ACC112 (cell line): ENCODE results near the gene TMPRSS11E.
"Not testable (repeated sequence)": the region's sequence is repeated elsewhere in the genome, so short reads cannot be mapped to it uniquely, and the experiment has no call there.

Source experiments
- H2AFZ ChIP-seq: fragments of 200-600 bp; sonication (generic); one replicate; pipeline ENCODE4 v1.6.0; 2017; ENCODE audit warnings: antibody characterized with exemption, low read length; ENCODE audit not compliant: unreplicated experiment
- H3K27ac ChIP-seq: fragments of 200-600 bp; sonication (generic); 2 replicates; pipeline ENCODE4 v1.5.1; 2014; ENCODE audit warnings: low read depth, mild to moderate bottlenecking, antibody characterized with exemption, low read length, moderate library complexity
- H3K27me3 ChIP-seq: fragments of 200-600 bp; sonication (generic); 2 replicates; pipeline ENCODE4 v1.6.1; 2014; ENCODE audit warnings: mild to moderate bottlenecking, antibody characterized with exemption, low read length, moderate library complexity, mixed read lengths; ENCODE audit not compliant: insufficient read depth
- H3K36me3 ChIP-seq: fragments of 200-600 bp; sonication (generic); 2 replicates; pipeline ENCODE4 v1.6.1; 2016; ENCODE audit warnings: mild to moderate bottlenecking, antibody characterized with exemption, low read length, moderate library complexity, mixed read lengths; ENCODE audit not compliant: insufficient read depth
- H3K4me1 ChIP-seq: fragments of 200-600 bp; sonication (generic); one replicate; pipeline ENCODE4 v1.6.1; 2016; ENCODE audit warnings: low read length, mixed read lengths; ENCODE audit not compliant: insufficient read depth, unreplicated experiment, control insufficient read depth
- H3K4me3 ChIP-seq: fragments of 200-600 bp; sonication (generic); 2 replicates; pipeline ENCODE4 v1.5.1; 2014; ENCODE audit warnings: mild to moderate bottlenecking, low read depth, low read length
- H3K79me2 ChIP-seq: fragments of 200-600 bp; sonication (generic); one replicate; pipeline ENCODE4 v1.6.0; 2016; ENCODE audit warnings: low read length; ENCODE audit not compliant: control insufficient read depth, unreplicated experiment, insufficient read depth

TMPRSS11E gene, protein sequence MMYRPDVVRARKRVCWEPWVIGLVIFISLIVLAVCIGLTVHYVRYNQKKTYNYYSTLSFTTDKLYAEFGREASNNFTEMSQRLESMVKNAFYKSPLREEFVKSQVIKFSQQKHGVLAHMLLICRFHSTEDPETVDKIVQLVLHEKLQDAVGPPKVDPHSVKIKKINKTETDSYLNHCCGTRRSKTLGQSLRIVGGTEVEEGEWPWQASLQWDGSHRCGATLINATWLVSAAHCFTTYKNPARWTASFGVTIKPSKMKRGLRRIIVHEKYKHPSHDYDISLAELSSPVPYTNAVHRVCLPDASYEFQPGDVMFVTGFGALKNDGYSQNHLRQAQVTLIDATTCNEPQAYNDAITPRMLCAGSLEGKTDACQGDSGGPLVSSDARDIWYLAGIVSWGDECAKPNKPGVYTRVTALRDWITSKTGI

DNA sequence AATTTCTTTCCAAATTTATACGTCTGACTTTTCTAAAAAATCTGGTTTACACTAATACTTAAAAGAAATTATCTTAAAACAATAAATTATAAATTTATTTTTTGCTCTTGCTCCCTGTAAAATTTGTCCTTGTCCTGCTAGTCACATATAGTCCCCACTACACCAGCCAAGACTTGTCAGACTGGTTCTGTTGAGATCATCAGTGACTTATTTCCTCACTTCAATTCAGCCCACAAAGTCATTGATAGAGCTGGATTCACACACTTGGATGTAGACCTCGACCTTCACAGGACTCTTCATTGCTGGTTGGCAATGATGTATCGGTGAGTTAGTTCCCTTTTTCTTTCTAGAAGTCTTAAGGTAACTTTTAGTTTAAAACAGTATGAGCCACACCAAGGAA is at the start of gene TMPRSS11E:
Gene TMPRSS11E (plus strand): TSS at position 263 of the 400 bp plus-strand sequence. CDS start 50 bp downstream, at position 313.
- Histone ChIP-seq H3K4me3 (no peak within 1 kb of the TSS), H3K79me2 (no peaks in the 10 kb centered on the region), H3K27me3 (peaks cover 11% of the 10 kb centered on the region; the same call in 1 of the 2 replicates), H3K36me3 (no peaks in the 10 kb centered on the region), H3K4me1 (no peaks in the 10 kb centered on the region), H3K27ac (no peak within 1 kb of the TSS), H2AFZ (no peak within 1 kb of the TSS)

GRCh38 chr4:68399306-68399705 is 48.0 kb upstream of the TMPRSS11E start:
- H3K36me3 ChIP-seq, result no peaks in the 10 kb centered on the region
- no peaks in the 10 kb centered on the region for H3K79me2 ChIP-seq
- H3K27me3 ChIP-seq, result peaks cover 16% of the 10 kb centered on the region; the same call in 1 of the 2 replicates
- no peak overlapping the region for H3K4me3 ChIP-seq
- H2AFZ ChIP-seq, result no peak overlapping the region
- no peak overlapping the region for H3K27ac ChIP-seq
- no peaks in the 10 kb centered on the region for H3K4me1 ChIP-seq

DNA sequence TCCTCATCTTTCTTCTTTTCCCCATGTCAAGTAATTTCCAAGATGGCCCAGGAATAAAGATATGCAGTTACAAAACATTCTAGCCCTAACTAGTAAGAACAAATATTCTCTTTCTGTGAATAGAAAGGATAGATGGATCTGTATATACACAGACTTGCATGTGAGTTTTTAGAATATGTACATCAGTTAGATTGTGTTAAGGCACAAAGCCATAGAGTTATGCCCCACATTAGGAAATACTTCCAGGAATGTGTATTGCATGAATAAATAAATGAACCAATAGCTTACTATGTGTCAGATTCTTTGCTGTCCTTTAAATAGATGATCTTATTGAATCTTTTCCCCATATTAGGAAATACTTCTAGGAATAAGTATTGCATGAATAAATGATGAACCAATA is 46.0 kb upstream of the TMPRSS11E start:
- H3K79me2 ChIP-seq, result no peaks in the 10 kb centered on the region
- H3K27me3 ChIP-seq, result 0 out of 2 replicates have a peak, but pooled peaks cover 10% of the 10 kb centered on the region
- H3K4me1 ChIP-seq, result no peaks in the 10 kb centered on the region
- H3K27ac ChIP-seq, result no peak overlapping the region
- H3K36me3 ChIP-seq, result no peaks in the 10 kb centered on the region
- H3K4me3 ChIP-seq, result no peak overlapping the region
- no peak overlapping the region for H2AFZ ChIP-seq

DNA sequence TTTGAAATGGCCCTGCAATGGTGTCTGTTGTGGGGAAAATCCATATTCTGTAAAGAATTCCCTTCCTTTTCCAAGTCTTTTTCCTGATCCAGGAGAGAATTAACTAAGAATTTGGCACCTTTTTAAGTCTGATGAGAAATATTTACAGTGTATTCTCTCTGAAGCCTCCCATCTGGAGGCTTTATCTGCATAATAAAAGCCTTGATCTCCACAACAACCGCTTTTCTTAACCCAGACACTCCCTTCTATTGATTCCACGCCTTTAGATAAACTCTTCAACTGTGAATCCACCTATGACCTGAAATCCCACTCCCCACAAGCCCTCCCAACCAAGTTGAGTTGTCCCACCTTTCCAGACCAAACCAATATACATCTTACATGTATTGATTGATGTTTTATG is 43.1 kb upstream of the TMPRSS11E start:
- Histone ChIP-seq H3K36me3 (no peaks in the 10 kb centered on the region), H3K27ac (no peak overlapping the region), H3K4me1 (no peaks in the 10 kb centered on the region), H3K27me3 (0 out of 2 replicates have a peak, but pooled peaks cover 7% of the 10 kb centered on the region), H2AFZ (no peak overlapping the region), H3K4me3 (no peak overlapping the region), H3K79me2 (no peaks in the 10 kb centered on the region)

- not testable (repeated sequence) for H3K4me1 ChIP-seq, H3K27ac ChIP-seq, H3K36me3 ChIP-seq, H3K79me2 ChIP-seq, H3K4me3 ChIP-seq, H2AFZ ChIP-seq
- peaks cover 16% of the 10 kb centered on the region; the same call in 1 of the 2 replicates for H3K27me3 ChIP-seq
Measured at GRCh38 chr4:68405718-68406478, 41.4 kb upstream of the TMPRSS11E start.

DNA sequence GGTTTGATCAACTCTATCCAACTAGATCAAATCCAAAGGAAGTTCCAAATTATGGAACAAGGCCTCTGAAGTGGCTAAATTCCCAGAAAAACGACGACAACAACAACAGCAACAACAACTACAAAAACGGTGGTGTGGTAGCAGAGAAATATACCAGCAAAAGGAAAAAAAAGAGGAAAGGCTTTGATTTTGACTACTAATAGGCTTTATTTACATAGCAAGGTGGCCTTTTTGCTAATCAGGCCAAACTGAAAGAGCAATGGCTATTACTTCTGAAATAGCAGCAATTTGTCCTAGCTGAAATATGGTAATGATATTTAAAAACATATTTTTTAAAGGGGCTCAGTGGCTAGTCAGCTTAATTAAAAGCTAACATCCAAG is 40.8 kb upstream of the TMPRSS11E start:
- Histone ChIP-seq H3K36me3 (no peaks in the 10 kb centered on the region), H2AFZ (peak overlapping the region; percentile 50), H3K27me3 (peaks cover 16% of the 10 kb centered on the region; the same call in 1 of the 2 replicates), H3K79me2 (no peaks in the 10 kb centered on the region), H3K27ac (no peak overlapping the region), H3K4me1 (no peaks in the 10 kb centered on the region), H3K4me3 (no peak overlapping the region)

DNA sequence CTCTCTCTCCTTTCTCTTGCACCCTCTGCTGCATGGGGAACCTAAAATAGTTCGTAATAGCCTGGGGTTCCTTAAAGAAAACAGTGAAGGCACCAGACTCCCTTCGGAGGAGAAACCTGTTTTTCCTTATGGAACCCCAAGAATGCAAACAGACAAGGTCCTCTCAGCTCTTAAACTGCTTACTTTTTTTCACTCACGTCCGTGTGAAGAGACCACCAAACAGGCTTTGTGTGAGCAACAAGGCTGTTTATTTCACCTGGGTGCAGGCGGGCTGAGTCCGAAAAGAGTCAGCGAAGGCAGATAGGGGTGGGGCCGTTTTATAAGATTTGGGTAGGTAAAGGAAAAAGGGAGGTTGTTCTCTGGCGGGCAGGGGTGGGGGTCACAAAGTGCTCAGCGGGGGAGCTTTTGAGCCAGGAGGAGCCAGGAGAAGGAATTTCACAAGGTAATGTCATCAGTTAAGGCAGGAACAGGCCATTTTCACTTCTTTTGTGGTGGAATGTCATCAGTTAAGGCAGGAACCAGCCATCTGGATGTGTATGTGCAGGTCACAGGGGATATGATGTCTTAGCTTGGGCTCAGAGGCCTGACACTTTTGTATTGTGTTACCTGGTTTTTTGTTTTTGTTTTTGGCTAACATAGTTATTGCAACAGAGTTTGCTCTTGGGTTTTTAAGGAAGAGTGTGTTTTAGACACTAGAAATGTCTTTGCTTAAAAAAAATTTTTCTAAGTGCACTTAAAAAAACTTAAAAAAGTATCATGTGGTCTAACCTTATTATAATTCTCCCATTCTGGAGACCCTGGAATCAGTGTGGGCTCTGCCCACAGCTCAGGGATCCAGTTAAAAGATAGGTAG is 40.0 kb upstream of the TMPRSS11E start:
- not testable (repeated sequence) for H3K4me1 ChIP-seq, H3K36me3 ChIP-seq, H3K27ac ChIP-seq, H3K79me2 ChIP-seq, H3K4me3 ChIP-seq
- peaks cover 16% of the 10 kb centered on the region; the same call in 1 of the 2 replicates for H3K27me3 ChIP-seq
- H2AFZ ChIP-seq, result peak overlapping the region; percentile 50

GRCh38 chr4:68407868-68408190 is 39.4 kb upstream of the TMPRSS11E start:
- Histone ChIP-seq H3K27ac (no peak overlapping the region), H3K36me3 (no peaks in the 10 kb centered on the region), H3K27me3 (peaks cover 16% of the 10 kb centered on the region; the same call in 1 of the 2 replicates), H3K79me2 (no peaks in the 10 kb centered on the region), H2AFZ (no peak overlapping the region), H3K4me1 (no peaks in the 10 kb centered on the region), H3K4me3 (no peak overlapping the region)

DNA sequence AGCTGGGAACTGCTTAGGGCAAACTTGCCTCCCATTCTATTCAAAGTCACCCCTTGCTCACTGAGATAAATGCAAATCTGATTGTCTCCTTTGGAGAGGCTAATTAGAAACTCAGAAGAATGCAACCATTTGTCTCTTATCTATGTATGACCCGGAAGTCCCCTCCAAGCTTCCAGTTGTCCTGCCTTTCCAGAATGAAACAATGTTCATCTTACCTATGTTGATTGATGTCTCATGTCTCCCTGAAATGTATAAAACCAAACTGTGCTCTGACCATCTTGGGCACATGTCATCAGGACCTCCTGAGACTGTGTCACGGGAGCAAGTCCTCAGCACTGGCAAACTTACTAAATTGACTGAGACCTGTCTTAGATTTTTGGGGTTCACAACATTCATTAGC is 37.1 kb upstream of the TMPRSS11E start:
- H3K36me3 ChIP-seq, result no peaks in the 10 kb centered on the region
- no peak overlapping the region for H3K27ac ChIP-seq
- no peak overlapping the region for H2AFZ ChIP-seq
- H3K27me3 ChIP-seq, result peaks cover 13% of the 10 kb centered on the region; the same call in 1 of the 2 replicates
- no peaks in the 10 kb centered on the region for H3K4me1 ChIP-seq
- H3K4me3 ChIP-seq, result no peak overlapping the region
- H3K79me2 ChIP-seq, result no peaks in the 10 kb centered on the region

DNA sequence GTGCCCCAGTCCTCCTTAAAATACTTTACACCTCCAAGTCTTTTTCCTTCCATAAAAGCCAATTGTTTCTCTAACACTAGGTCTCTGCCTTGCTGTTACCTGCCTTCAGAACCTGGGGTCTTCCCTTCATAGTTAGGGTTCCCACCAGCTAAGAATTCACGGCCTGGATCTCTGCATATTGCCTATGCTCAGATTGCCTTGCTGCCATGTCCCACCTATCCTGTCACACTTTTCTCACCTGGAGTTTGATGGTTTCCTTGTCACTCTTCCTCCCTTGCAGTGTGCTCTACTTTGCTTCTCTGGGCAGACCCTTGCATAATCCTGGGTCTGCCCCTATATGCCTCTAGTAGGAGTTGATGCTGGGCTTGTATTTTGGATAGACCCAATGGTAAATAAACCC is 36.6 kb upstream of the TMPRSS11E start:
- no peak overlapping the region for H3K4me3 ChIP-seq
- no peaks in the 10 kb centered on the region for H3K79me2 ChIP-seq
- no peak overlapping the region for H3K27ac ChIP-seq
- H3K27me3 ChIP-seq, result peaks cover 13% of the 10 kb centered on the region; the same call in 1 of the 2 replicates
- H2AFZ ChIP-seq, result no peak overlapping the region
- no peaks in the 10 kb centered on the region for H3K36me3 ChIP-seq
- H3K4me1 ChIP-seq, result no peaks in the 10 kb centered on the region
